Peyer's patch (tissue), 4 donors: ENCODE data around the gene SLC17A3.

Experiments
- CTCF ChIP-seq, 6 experiments: fragments of 450-650 bp in 4 of 6; fragments of 200-600 bp in 2 of 6; sonication (generic) in 1 of 6; IDR thresholded peaks; one replicate each; pipeline ENCODE4 v1.5.1; 2017 to 2019; ENCODE audit warnings: antibody characterized with exemption in 6 of 6, mild to moderate bottlenecking in 3 of 6, moderate library complexity in 1 of 6
- POLR2A ChIP-seq, 2 donors: fragments of 450-650 bp; IDR thresholded peaks; one replicate each; pipeline ENCODE4 v1.5.1; 2017; ENCODE audit warnings: antibody characterized with exemption in 2 of 2, mild to moderate bottlenecking in 2 of 2, moderate library complexity in 2 of 2

DNA sequence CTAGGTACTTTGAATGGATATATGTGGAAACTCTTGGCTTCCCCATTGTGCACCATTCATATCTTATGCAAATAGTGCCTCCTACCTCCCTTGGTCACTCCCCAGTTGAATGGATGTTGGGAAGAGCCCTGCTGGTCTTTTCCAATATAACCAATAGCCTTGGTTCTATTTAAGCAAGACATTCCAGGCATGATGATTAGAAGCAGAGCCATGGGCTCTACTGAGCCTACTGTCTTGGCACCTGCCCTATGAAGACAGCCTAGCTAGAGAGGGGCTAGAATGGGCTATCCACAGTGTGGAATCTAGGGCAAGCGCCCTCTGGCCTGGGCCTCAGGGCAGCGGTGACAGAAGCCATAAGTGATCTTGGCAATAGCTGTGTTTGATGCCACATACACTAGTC, 57.8 kb downstream of the SLC17A3 start:
- TF ChIP-seq CTCF (IDR thresholded peaks at IDR 0.05) (no peak), POLR2A (IDR thresholded peaks at IDR 0.05) (no peak)
